Panc1 (cell line): ENCODE data around the gene ALOXE3.

Experiments used
- POLR2AphosphoS5 ChIP-seq: IDR thresholded peaks from 2 replicates; pipeline ENCODE4 v1.6.1; 2012; ENCODE audit warnings: mild to moderate bottlenecking, low read depth, low read length, moderate library complexity
- TCF7L2 ChIP-seq: IDR thresholded peaks from 2 replicates; pipeline ENCODE4 v1.6.1; 2011; ENCODE audit warnings: mild to moderate bottlenecking, low read depth, low read length, inconsistent platforms
- TF ChIP-seq, protein P1 (sequence below): fragments of 450-650 bp; IDR thresholded peaks from 2 replicates; pipeline ENCODE4 v1.5.1; 2017; ENCODE audit warnings: mild to moderate bottlenecking
- TF ChIP-seq, protein P2 (sequence below), 2 experiments: IDR thresholded peaks; 2 replicates each; pipeline ENCODE4 v1.6.1; 2011 to 2012; ENCODE audit warnings: low read depth in 2 of 2, control low read depth in 1 of 2, low read length in 1 of 2, mild to moderate bottlenecking in 1 of 2, moderate library complexity in 1 of 2; ENCODE audit not compliant: insufficient read depth in 1 of 2

- TF ChIP-seq, protein P1, sequence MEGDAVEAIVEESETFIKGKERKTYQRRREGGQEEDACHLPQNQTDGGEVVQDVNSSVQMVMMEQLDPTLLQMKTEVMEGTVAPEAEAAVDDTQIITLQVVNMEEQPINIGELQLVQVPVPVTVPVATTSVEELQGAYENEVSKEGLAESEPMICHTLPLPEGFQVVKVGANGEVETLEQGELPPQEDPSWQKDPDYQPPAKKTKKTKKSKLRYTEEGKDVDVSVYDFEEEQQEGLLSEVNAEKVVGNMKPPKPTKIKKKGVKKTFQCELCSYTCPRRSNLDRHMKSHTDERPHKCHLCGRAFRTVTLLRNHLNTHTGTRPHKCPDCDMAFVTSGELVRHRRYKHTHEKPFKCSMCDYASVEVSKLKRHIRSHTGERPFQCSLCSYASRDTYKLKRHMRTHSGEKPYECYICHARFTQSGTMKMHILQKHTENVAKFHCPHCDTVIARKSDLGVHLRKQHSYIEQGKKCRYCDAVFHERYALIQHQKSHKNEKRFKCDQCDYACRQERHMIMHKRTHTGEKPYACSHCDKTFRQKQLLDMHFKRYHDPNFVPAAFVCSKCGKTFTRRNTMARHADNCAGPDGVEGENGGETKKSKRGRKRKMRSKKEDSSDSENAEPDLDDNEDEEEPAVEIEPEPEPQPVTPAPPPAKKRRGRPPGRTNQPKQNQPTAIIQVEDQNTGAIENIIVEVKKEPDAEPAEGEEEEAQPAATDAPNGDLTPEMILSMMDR: no peak
- TF ChIP-seq, protein P2, sequence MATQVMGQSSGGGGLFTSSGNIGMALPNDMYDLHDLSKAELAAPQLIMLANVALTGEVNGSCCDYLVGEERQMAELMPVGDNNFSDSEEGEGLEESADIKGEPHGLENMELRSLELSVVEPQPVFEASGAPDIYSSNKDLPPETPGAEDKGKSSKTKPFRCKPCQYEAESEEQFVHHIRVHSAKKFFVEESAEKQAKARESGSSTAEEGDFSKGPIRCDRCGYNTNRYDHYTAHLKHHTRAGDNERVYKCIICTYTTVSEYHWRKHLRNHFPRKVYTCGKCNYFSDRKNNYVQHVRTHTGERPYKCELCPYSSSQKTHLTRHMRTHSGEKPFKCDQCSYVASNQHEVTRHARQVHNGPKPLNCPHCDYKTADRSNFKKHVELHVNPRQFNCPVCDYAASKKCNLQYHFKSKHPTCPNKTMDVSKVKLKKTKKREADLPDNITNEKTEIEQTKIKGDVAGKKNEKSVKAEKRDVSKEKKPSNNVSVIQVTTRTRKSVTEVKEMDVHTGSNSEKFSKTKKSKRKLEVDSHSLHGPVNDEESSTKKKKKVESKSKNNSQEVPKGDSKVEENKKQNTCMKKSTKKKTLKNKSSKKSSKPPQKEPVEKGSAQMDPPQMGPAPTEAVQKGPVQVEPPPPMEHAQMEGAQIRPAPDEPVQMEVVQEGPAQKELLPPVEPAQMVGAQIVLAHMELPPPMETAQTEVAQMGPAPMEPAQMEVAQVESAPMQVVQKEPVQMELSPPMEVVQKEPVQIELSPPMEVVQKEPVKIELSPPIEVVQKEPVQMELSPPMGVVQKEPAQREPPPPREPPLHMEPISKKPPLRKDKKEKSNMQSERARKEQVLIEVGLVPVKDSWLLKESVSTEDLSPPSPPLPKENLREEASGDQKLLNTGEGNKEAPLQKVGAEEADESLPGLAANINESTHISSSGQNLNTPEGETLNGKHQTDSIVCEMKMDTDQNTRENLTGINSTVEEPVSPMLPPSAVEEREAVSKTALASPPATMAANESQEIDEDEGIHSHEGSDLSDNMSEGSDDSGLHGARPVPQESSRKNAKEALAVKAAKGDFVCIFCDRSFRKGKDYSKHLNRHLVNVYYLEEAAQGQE (IDR thresholded peaks at IDR 0.05; ENCODE audit: insufficient read depth in 1 of 2, low read depth in 2 of 2, low read length in 1 of 2): no peak
- TF ChIP-seq POLR2AphosphoS5 (no peak), TCF7L2 (no peak)
Observed at GRCh38 chr17:8096541-8096940, 21.8 kb downstream of the ALOXE3 start.
